Cardiac muscle cell (in vitro differentiated cells and primary cell): ENCODE results near the gene KRTAP10-6. TPM values are rescaled to one million over a fixed set of nuclear protein-coding genes. Genes with fewer than 3 reads are reported as not detected.
"Not testable (repeated sequence)": the region's sequence is repeated elsewhere in the genome, so short reads cannot be mapped to it uniquely, and the experiment has no call there.

Source experiments
- DNase-seq, 2 donors: peaks; one replicate each; pipeline versions ENCODE4 v3.0.0 to v3.0.0-alpha.2; 2010 to 2017; ENCODE audit warnings: low read depth in 1 of 2, low spot score in 1 of 2
- H3K27ac ChIP-seq: fragments of 200-600 bp; sonication (generic); 2 replicates; pipeline ENCODE4 v1.5.1; 2016
- H3K27me3 ChIP-seq: fragments of 200-600 bp; sonication (generic); 2 replicates; pipeline ENCODE4 v1.6.0; 2016; ENCODE audit warnings: control low read depth
- H3K36me3 ChIP-seq: fragments of 200-600 bp; sonication (generic); 2 replicates; pipeline ENCODE4 v1.5.1; 2016; ENCODE audit warnings: control low read depth
- H3K4me1 ChIP-seq: fragments of 200-600 bp; sonication (generic); 2 replicates; pipeline ENCODE4 v1.8.1; 2017; ENCODE audit warnings: low read depth, mild to moderate bottlenecking, mixed run types
- H3K4me3 ChIP-seq: fragments of 200-600 bp; sonication (generic); 2 replicates; pipeline ENCODE4 v1.5.1; 2016; ENCODE audit warnings: mild to moderate bottlenecking
- H3K9me3 ChIP-seq: fragments of 200-600 bp; sonication (generic); 2 replicates; pipeline ENCODE4 v1.5.1; 2017; ENCODE audit warnings: low read depth, mild to moderate bottlenecking, control low read depth
- CTCF ChIP-seq: IDR thresholded peaks from 2 replicates; pipeline ENCODE4 v1.5.1; 2012; ENCODE audit warnings: low read depth, mild to moderate bottlenecking, low read length
- polyA plus RNA-seq: library from polyadenylated mRNA; unstranded; fragments of >200 nt; fragmentation: Nextera tagmentation; extraction: Ambion mirVana; gene quantifications from 2 replicates; pipeline ENCODE4 v1.2.1, GENCODE V29; 2016
- total RNA-seq: library from RNA; depleted of rRNA; stranded (reverse); fragments of >200 nt; gene quantifications from 2 replicates; pipeline ENCODE4 v1.2.3, GENCODE V29; 2016

Gene KRTAP10-6
- total and polyA plus RNA-seq, 2 experiments from 2014 or later, result 0.29 TPM; not detected in 1

- DNase-seq, result peak; percentile 12 to 82
- Histone ChIP-seq H3K27me3 (no peaks in the 10 kb centered on the region), H3K4me1 (peaks cover 13% of the 10 kb centered on the region), H3K27ac (peak overlapping the region; percentile 68), H3K4me3 (no peak overlapping the region), H3K9me3 (no peaks in the 10 kb centered on the region), H3K36me3 (no peaks in the 10 kb centered on the region)
- TF ChIP-seq CTCF, result no peak
These were observed 9.1 kb downstream of the KRTAP10-6 start for GRCh38 chr21:44583089-44583799.

GRCh38 chr21:44582055-44582454, 10.2 kb downstream of the KRTAP10-6 start:
- no peaks in the 10 kb centered on the region for H3K27me3 ChIP-seq

DNA sequence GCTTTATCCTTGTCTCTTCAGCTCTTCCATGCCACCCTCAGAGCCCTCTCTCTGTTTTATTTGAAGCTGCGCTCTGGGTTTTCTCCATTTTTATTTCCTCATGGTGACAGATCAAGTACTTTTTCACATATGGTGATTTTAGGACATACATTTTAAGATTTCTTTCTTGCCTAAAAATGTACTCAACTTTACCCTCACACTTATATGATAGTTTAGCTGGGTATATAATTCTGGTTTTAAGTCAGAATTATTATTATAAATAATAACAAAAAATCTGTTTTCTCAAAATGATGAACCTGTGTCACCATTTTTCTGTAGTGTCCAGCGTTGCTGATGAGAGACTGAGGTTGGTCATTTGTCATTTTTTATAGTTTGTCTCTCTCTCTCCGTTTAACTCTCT, 11.1 kb downstream of the KRTAP10-6 start:
- Histone ChIP-seq H3K36me3 (no peaks in the 10 kb centered on the region), H3K27ac (no peak overlapping the region), H3K27me3 (no peaks in the 10 kb centered on the region), H3K9me3 (no peaks in the 10 kb centered on the region), H3K4me1 (peaks cover 13% of the 10 kb centered on the region), H3K4me3 (no peak overlapping the region)
- DNase-seq, result no peak
- TF ChIP-seq CTCF, result no peak

More at GRCh38 chr21:44582055-44582454, 10.2 kb downstream of the KRTAP10-6 start:
- H3K36me3 ChIP-seq, result no peaks in the 10 kb centered on the region
- peaks cover 13% of the 10 kb centered on the region for H3K4me1 ChIP-seq
- no peaks in the 10 kb centered on the region for H3K9me3 ChIP-seq
- H3K27ac ChIP-seq, result no peak overlapping the region
- no peak for DNase-seq
- TF ChIP-seq CTCF, result no peak
- H3K4me3 ChIP-seq, result no peak overlapping the region

GRCh38 chr21:44580231-44580821, 12.0 kb downstream of the KRTAP10-6 start, which contains the start of gene KRTAP10-5:
KRTAP10-5 (minus strand) TSS chr21:44580604; CDS start chr21:44580578, 26 bp downstream.
- not testable (repeated sequence) for H3K4me3 ChIP-seq, DNase-seq, H3K27me3 ChIP-seq, H3K27ac ChIP-seq, H3K9me3 ChIP-seq, H3K36me3 ChIP-seq
- peaks cover 13% of the 10 kb centered on the region for H3K4me1 ChIP-seq

GRCh38 chr21:44579833-44580144, 12.5 kb downstream of the KRTAP10-6 start:
- Histone ChIP-seq H3K36me3 (no peaks in the 10 kb centered on the region), H3K4me3 (no peak overlapping the region), H3K27me3 (no peaks in the 10 kb centered on the region), H3K9me3 (no peaks in the 10 kb centered on the region), H3K27ac (no peak overlapping the region), H3K4me1 (peaks cover 13% of the 10 kb centered on the region)
- no peak for TF ChIP-seq CTCF
- no peak for DNase-seq
